OCI-LY7 (cell line): Measurements from ENCODE around the gene KCNE1. TPM values are rescaled to one million over a fixed set of nuclear protein-coding genes. Genes with fewer than 3 reads are reported as not detected.

ENCODE experiments used
- BruUV-seq: library from RNA; stranded (reverse); fragments of 400-500 nt; replicated peaks from 2 replicates; lab custom pipeline; 2021; lab: Mats Ljungman, UMichigan
- CTCF ChIA-PET: fragments of 300-600 bp; sonication (Branson Sonifier 250); formaldehyde crosslinking; loops from one replicate; lab custom pipeline; 2022; ENCODE audit warnings: antibody characterized with exemption; ENCODE audit not compliant: unreplicated experiment; lab: Charles Lee
- POLR2A ChIA-PET: fragments of 300-600 bp; sonication (Branson Sonifier 250); formaldehyde crosslinking; loops from one replicate; lab custom pipeline; 2022; ENCODE audit warnings: antibody characterized with exemption; lab: Charles Lee
- DNase-seq: peaks from one replicate; pipeline ENCODE4 v3.0.0-alpha.2; 2015; ENCODE audit warnings: low spot score
- H2AFZ ChIP-seq: fragments of 200-600 bp; sonication (generic), shearing (Covaris generic); 2 replicates; pipeline ENCODE4 v1.6.1; 2014; ENCODE audit warnings: mild to moderate bottlenecking, antibody characterized with exemption, low read length, moderate library complexity
- H3K27ac ChIP-seq: fragments of 200-600 bp; sonication (generic); 2 replicates; pipeline ENCODE4 v1.5.1; 2014; ENCODE audit warnings: mixed run types, low read depth, mild to moderate bottlenecking, moderate library complexity, low read length, inconsistent platforms; ENCODE audit not compliant: poor library complexity, severe bottlenecking
- H3K36me3 ChIP-seq: fragments of 200-600 bp; sonication (generic); 2 replicates; pipeline ENCODE4 v1.6.1; 2014; ENCODE audit warnings: mild to moderate bottlenecking, antibody characterized with exemption, low read length, moderate library complexity, mixed read lengths; ENCODE audit not compliant: insufficient read depth
- H3K4me1 ChIP-seq: fragments of 200-600 bp; sonication (generic); 2 replicates; pipeline ENCODE4 v1.5.1; 2014; ENCODE audit warnings: mild to moderate bottlenecking, low read length; ENCODE audit not compliant: insufficient read depth, poor library complexity, severe bottlenecking
- H3K4me2 ChIP-seq: fragments of 200-600 bp; sonication (generic); 2 replicates; pipeline ENCODE4 v1.6.1; 2014; ENCODE audit warnings: mild to moderate bottlenecking, low read length
- H3K4me3 ChIP-seq: fragments of 200-600 bp; sonication (generic); 2 replicates; pipeline ENCODE4 v1.5.1; 2014; ENCODE audit warnings: mild to moderate bottlenecking, low read depth, low read length; ENCODE audit not compliant: poor library complexity, severe bottlenecking
- H3K79me2 ChIP-seq: fragments of 200-600 bp; sonication (generic); 2 replicates; pipeline ENCODE4 v1.6.1; 2016; ENCODE audit warnings: low read depth, mild to moderate bottlenecking, low read length, moderate library complexity, mixed read lengths; ENCODE audit not compliant: insufficient read depth
- H3K9me2 ChIP-seq: fragments of 200-600 bp; sonication (generic); 2 replicates; pipeline ENCODE4 v1.6.1; 2016; ENCODE audit warnings: mild to moderate bottlenecking, low read length, mixed read lengths; ENCODE audit not compliant: insufficient read depth
- H3K9me3 ChIP-seq: fragments of 200-600 bp; sonication (generic); 2 replicates; pipeline ENCODE4 v1.6.1; 2014; ENCODE audit warnings: mild to moderate bottlenecking, mixed run types, low read length, mixed read lengths
- H4K20me1 ChIP-seq: fragments of 200-600 bp; sonication (generic); 2 replicates; pipeline ENCODE4 v1.6.1; 2014; ENCODE audit warnings: mild to moderate bottlenecking, antibody characterized with exemption, low read length, moderate library complexity, mixed read lengths; ENCODE audit not compliant: insufficient read depth
- CTCF ChIP-seq: fragments of 200-600 bp; sonication (generic); conservative IDR thresholded peaks from 2 replicates; pipeline ENCODE4 v1.5.1; 2014; ENCODE audit warnings: mild to moderate bottlenecking, antibody characterized with exemption, low read length, moderate library complexity, mixed read lengths
- EZH2phosphoT487 ChIP-seq: fragments of 200-600 bp; sonication (generic); IDR thresholded peaks from 2 replicates; pipeline ENCODE4 v1.6.1; 2018; ENCODE audit warnings: low read depth, borderline replicate concordance, mild to moderate bottlenecking, mixed run types, antibody characterized with exemption, low read length, moderate library complexity, mixed read lengths
- intact Hi-C: fragments of 100-400 bp; cut with micrococcal nuclease; formaldehyde crosslinking; loops from one replicate; pipeline ENCODE4 v1.10.0; 2022; ENCODE audit not compliant: unreplicated experiment
- total RNA-seq, 2 experiments: library from RNA; depleted of rRNA in 1 of 2; stranded (reverse); fragments of >200 nt in 1 of 2; shearing (Covaris generic) in 1 of 2; gene quantifications; 2 replicates each; pipeline ENCODE4 v1.2.3, GENCODE V29; 2014 to 2022

Gene KCNE1
- total RNA-seq, 2 experiments from 2014 or later = 0.15 TPM; not detected in 1

- Histone ChIP-seq H4K20me1 (no peaks in the 10 kb centered on the region), H3K9me2 (no peaks in the 10 kb centered on the region), H3K36me3 (no peaks in the 10 kb centered on the region), H3K4me3 (no peak overlapping the region), H3K4me2 (no peak overlapping the region), H3K4me1 (no peaks in the 10 kb centered on the region), H3K79me2 (no peaks in the 10 kb centered on the region), H2AFZ (no peak overlapping the region), H3K9me3 (no peaks in the 10 kb centered on the region), H3K27ac (no peak overlapping the region)
- intact Hi-C loops = no loop called here
- no TSS peak for BruUV-seq
- DNase-seq = no peak
- ChIA-PET CTCF (no interaction called here), POLR2A (no interaction called here)
- TF ChIP-seq EZH2phosphoT487 = no peak
- TF ChIP-seq CTCF = no peak
These were observed 42.2 kb upstream of the KCNE1 start for GRCh38 chr21:34554227-34554626.

GRCh38 chr21:34553151-34553952 is 41.3 kb upstream of the KCNE1 start:
- no TSS peak for BruUV-seq
- CTCF ChIA-PET = no interaction called here
- Histone ChIP-seq H4K20me1 (no peaks in the 10 kb centered on the region), H2AFZ (no peak overlapping the region), H3K4me2 (no peak overlapping the region), H3K79me2 (no peaks in the 10 kb centered on the region), H3K27ac (no peak overlapping the region), H3K36me3 (no peaks in the 10 kb centered on the region), H3K4me1 (no peaks in the 10 kb centered on the region), H3K9me2 (no peaks in the 10 kb centered on the region), H3K4me3 (no peak overlapping the region), H3K9me3 (no peaks in the 10 kb centered on the region)
- intact Hi-C loops = no loop called here
- POLR2A ChIA-PET = interaction anchor here (1.0 kb wide), 1 partner anchor 12 kb away, joined by 3 read pairs; no protein-coding TSS in a partner anchor
- TF ChIP-seq CTCF = no peak
- no peak for TF ChIP-seq EZH2phosphoT487
- DNase-seq = no peak
